ENCODE results near the gene NEU4. TPM values are rescaled to one million over a fixed set of nuclear protein-coding genes. Genes with fewer than 3 reads are reported as not detected.

The NEU4 gene
- total RNA-seq, 1 donor from 2014 or later = 3.2 TPM

GRCh38 chr2:241809383-241810306 lies 652 bp downstream of the NEU4 start:
- Mint-ChIP-seq H3K36me3 (ENCODE audit: low read depth) (no peaks in the 10 kb centered on the region), H3K4me3 (ENCODE audit: low read depth) (no peak overlapping the region), H3K27me3 (ENCODE audit: low read depth) (no peaks in the 10 kb centered on the region), H3K27ac (no peak overlapping the region), H3K9me3 (no peaks in the 10 kb centered on the region), H3K4me1 (ENCODE audit: low read depth) (peaks cover 5% of the 10 kb centered on the region)
- no peak for DNase-seq (ENCODE audit: low spot score)
- intact Hi-C loops (cut with micrococcal nuclease) = no loop called here

GRCh38 chr2:241810307-241811200 lies 1.6 kb downstream of the NEU4 start:
- H3K9me3 Mint-ChIP-seq = no peaks in the 10 kb centered on the region
- H3K4me3 Mint-ChIP-seq (ENCODE audit: low read depth) = no peak overlapping the region
- no peaks in the 10 kb centered on the region for H3K36me3 Mint-ChIP-seq (ENCODE audit: low read depth)
- intact Hi-C loops (cut with micrococcal nuclease) = no loop called here
- peaks cover 2% of the 10 kb centered on the region for H3K4me1 Mint-ChIP-seq (ENCODE audit: low read depth)
- no peak for DNase-seq (ENCODE audit: low spot score)
- no peak overlapping the region for H3K27ac Mint-ChIP-seq
- no peaks in the 10 kb centered on the region for H3K27me3 Mint-ChIP-seq (ENCODE audit: low read depth)

- no peak overlapping the region for H3K4me3 Mint-ChIP-seq (ENCODE audit: low read depth)
- no peaks in the 10 kb centered on the region for H3K27me3 Mint-ChIP-seq (ENCODE audit: low read depth)
- peaks cover 2% of the 10 kb centered on the region for H3K4me1 Mint-ChIP-seq (ENCODE audit: low read depth)
- no peak overlapping the region for H3K27ac Mint-ChIP-seq
- no peak for DNase-seq (ENCODE audit: low spot score)
- intact Hi-C loops (cut with micrococcal nuclease) = no loop called here
- H3K36me3 Mint-ChIP-seq (ENCODE audit: low read depth) = no peaks in the 10 kb centered on the region
- H3K9me3 Mint-ChIP-seq = no peaks in the 10 kb centered on the region
These were observed 2.4 kb downstream of the NEU4 start for GRCh38 chr2:241811201-241811951.

DNA sequence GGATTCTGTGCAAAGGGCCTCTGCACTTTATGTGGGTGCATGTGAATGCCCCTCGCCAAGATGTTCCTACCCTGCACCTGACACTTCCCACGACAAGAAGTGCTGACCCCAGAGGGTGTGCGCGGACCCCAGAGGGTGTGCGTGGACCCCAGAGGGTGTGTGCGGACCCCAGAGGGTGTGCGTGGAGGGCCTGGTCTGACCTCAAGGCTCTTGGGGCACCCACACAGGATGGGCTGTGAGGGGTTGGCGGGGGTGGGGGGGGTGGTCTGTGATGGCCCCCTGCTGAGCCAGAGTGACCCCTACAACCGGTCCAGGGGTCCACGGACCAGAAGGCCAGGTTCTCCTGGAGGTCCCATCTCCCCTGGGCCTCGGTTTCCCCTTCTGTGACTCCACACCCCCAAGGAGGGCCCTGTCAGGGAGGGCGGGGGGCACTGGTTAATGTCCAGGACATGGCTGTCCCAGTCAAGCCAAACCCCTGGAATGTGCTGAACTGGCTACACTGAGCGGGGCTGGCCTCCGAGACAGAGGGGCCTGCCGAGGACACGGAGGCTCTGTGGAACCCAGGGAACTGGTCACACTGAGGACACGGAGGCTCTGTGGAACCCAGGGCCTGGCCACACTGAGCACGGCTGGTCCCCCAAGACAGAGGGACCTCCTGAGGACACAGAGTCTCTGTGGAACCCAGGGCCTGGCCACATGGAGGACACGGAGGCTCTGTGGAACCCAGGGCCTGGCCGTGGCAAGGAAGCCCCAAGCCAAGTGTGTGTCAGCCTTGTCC lies 3.1 kb downstream of the NEU4 start:
- H3K27me3 Mint-ChIP-seq (ENCODE audit: low read depth) = no peaks in the 10 kb centered on the region
- no peak for DNase-seq (ENCODE audit: low spot score)
- peaks cover 2% of the 10 kb centered on the region for H3K4me1 Mint-ChIP-seq (ENCODE audit: low read depth)
- intact Hi-C loops (cut with micrococcal nuclease) = loop anchor here (2.0 kb wide), 1 partner anchor 15 kb away; no protein-coding TSS in a partner anchor
- no peak overlapping the region for H3K27ac Mint-ChIP-seq
- H3K4me3 Mint-ChIP-seq (ENCODE audit: low read depth) = no peak overlapping the region
- H3K9me3 Mint-ChIP-seq = no peaks in the 10 kb centered on the region
- no peaks in the 10 kb centered on the region for H3K36me3 Mint-ChIP-seq (ENCODE audit: low read depth)

GRCh38 chr2:241812730-241813643 lies 4.0 kb downstream of the NEU4 start:
- intact Hi-C loops (cut with micrococcal nuclease) = loop anchor here (2.0 kb wide), 1 partner anchor 16 kb away; no protein-coding TSS in a partner anchor
- H3K27ac Mint-ChIP-seq = no peak overlapping the region
- no peaks in the 10 kb centered on the region for H3K27me3 Mint-ChIP-seq (ENCODE audit: low read depth)
- DNase-seq (ENCODE audit: low spot score) = no peak
- no peak overlapping the region for H3K4me3 Mint-ChIP-seq (ENCODE audit: low read depth)
- H3K36me3 Mint-ChIP-seq (ENCODE audit: low read depth) = no peaks in the 10 kb centered on the region
- H3K9me3 Mint-ChIP-seq = no peaks in the 10 kb centered on the region
- H3K4me1 Mint-ChIP-seq (ENCODE audit: low read depth) = peaks cover 7% of the 10 kb centered on the region

DNA sequence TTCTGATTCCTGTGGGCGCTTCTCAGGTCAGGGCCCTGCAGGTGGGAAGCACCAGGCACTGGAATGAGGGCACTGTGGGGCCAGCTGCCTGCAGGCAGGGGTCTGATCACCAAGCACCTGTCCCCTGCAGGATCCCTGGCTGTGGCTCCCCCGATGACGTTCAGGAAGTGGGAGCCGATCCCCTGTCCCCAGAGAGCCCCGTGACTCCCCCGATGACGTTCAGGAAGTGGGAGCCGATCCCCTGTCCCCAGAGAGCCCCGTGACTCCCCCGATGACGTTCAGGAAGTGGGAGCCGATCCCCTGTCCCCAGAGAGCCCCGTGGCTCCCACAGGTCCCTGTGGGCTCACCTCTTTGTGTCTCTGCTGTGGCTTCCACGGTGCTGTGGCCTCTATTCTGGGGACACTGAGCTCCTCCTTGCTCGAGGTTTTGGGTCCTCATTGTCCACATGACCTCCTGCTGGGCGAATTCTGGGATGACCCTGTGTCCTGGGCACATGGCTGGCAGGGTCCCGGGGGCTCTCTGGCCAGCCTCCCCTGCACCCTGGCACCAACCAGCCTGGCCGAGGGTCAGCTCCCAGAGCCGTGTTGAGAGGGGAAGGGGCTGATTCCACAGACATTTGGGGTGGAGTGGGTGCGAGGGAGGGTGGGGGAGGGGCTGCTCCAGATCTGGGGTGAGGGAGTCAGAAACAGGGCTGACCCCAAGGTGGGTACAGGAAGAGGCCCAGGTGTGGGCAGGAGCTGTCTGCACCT lies 4.8 kb downstream of the NEU4 start:
- no peak for DNase-seq (ENCODE audit: low spot score)
- Mint-ChIP-seq H3K27ac (peak overlapping the region; percentile 52), H3K9me3 (no peaks in the 10 kb centered on the region), H3K4me1 (ENCODE audit: low read depth) (peaks cover 7% of the 10 kb centered on the region), H3K36me3 (ENCODE audit: low read depth) (no peaks in the 10 kb centered on the region), H3K27me3 (ENCODE audit: low read depth) (no peaks in the 10 kb centered on the region), H3K4me3 (ENCODE audit: low read depth) (no peak overlapping the region)
- intact Hi-C loops (cut with micrococcal nuclease) = loop anchor here (2.0 kb wide), 1 partner anchor 17 kb away; no protein-coding TSS in a partner anchor

- no peak for DNase-seq (ENCODE audit: low spot score)
- no peak overlapping the region for H3K27ac Mint-ChIP-seq
- no peak overlapping the region for H3K4me3 Mint-ChIP-seq (ENCODE audit: low read depth)
- H3K36me3 Mint-ChIP-seq (ENCODE audit: low read depth) = no peaks in the 10 kb centered on the region
- intact Hi-C loops (cut with micrococcal nuclease) = no loop called here
- no peaks in the 10 kb centered on the region for H3K27me3 Mint-ChIP-seq (ENCODE audit: low read depth)
- H3K4me1 Mint-ChIP-seq (ENCODE audit: low read depth) = peaks cover 7% of the 10 kb centered on the region
- no peaks in the 10 kb centered on the region for H3K9me3 Mint-ChIP-seq
These were observed 5.3 kb downstream of the NEU4 start for GRCh38 chr2:241814393-241814642.

GRCh38 chr2:241814643-241815476 lies 5.9 kb downstream of the NEU4 start:
- Mint-ChIP-seq H3K27ac (peak overlapping the region; percentile 27), H3K36me3 (ENCODE audit: low read depth) (no peaks in the 10 kb centered on the region), H3K4me1 (ENCODE audit: low read depth) (peaks cover 7% of the 10 kb centered on the region), H3K4me3 (ENCODE audit: low read depth) (no peak overlapping the region), H3K9me3 (no peaks in the 10 kb centered on the region), H3K27me3 (ENCODE audit: low read depth) (no peaks in the 10 kb centered on the region)
- intact Hi-C loops (cut with micrococcal nuclease) = no loop called here
- DNase-seq (ENCODE audit: low spot score) = no peak

DNA sequence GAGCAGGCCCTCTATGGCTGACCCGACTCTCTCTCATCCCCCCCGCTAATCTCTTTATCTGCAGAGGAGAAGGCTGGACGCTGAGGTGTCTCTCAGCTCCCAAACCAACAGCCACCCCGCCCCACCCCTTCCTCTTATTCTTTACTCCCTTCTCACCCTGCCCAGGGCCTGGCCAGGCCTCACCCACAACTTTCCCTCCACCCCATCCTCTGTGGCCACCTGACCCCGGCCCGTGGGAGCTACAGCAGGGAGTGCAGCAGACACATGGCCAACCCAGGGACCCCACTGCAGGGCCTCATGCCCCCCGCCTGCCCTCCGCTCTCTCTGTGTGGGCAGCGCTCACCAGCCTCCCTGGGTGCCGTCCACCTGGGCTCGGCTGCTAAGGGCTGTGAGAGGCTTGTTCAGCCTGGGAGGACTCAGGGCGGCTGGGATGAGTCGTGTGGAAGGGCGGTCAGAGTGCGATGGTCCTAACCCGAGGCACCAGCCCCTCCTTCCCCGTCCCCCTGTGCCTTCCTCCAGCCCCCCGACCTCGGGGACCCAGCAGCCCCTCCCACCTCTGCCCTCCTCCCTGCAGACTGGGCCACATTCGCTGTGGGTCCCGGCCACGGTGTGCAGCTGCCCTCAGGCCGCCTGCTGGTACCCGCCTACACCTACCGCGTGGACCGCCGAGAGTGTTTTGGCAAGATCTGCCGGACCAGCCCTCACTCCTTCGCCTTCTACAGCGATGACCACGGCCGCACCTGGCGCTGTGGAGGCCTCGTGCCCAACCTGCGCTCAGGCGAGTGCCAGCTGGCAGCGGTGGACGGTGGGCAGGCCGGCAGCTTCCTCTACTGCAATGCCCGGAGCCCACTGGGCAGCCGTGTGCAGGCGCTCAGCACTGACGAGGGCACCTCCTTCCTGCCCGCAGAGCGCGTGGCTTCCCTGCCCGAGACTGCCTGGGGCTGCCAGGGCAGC lies 6.8 kb downstream of the NEU4 start:
- intact Hi-C loops (cut with micrococcal nuclease) = no loop called here
- Mint-ChIP-seq H3K4me3 (ENCODE audit: low read depth) (no peak overlapping the region), H3K27ac (peak overlapping the region; percentile 27), H3K36me3 (ENCODE audit: low read depth) (no peaks in the 10 kb centered on the region), H3K27me3 (ENCODE audit: low read depth) (no peaks in the 10 kb centered on the region), H3K9me3 (no peaks in the 10 kb centered on the region), H3K4me1 (ENCODE audit: low read depth) (peaks cover 7% of the 10 kb centered on the region)
- no peak for DNase-seq (ENCODE audit: low spot score)

All from activated T-helper 2 cell treated with anti-CD3 and anti-CD28 coated beads, Interferon-gamma antibody, Interleukin-2, Interleukin-4, amounts not matched to agents 10 μg/mL and 5 μg/mL and 100 μg/mL, durations not matched to agents 14 hours and 24 hours and 36 hours (primary cell).